NCI-H2227 treated with DMSO at 0.1 percent for 48 hours (cell line): Measurements from ENCODE around the gene BNIP3.
"Not testable (repeated sequence)": the region's sequence is repeated elsewhere in the genome, so short reads cannot be mapped to it uniquely, and the experiment has no call there.

Source experiments
- DNase-seq: peaks from one replicate; lab custom pipeline; 2025; lab: John Stamatoyannopoulos, UW

BNIP3 gene

GRCh38 chr10:132001238-132001972, 19.7 kb upstream of the BNIP3 start:
- DNase-seq: peak; percentile 25

GRCh38 chr10:131998845-131999681, 17.3 kb upstream of the BNIP3 start:
- no peak for DNase-seq

- DNase-seq: no peak
These were observed 16.5 kb upstream of the BNIP3 start for GRCh38 chr10:131998050-131998844.

- DNase-seq: no peak
These were observed 15.8 kb upstream of the BNIP3 start for GRCh38 chr10:131997366-131998049.

- no peak for DNase-seq
These were observed 15.0 kb upstream of the BNIP3 start for GRCh38 chr10:131996466-131997365.

GRCh38 chr10:131994435-131994834, 12.7 kb upstream of the BNIP3 start:
- no peak for DNase-seq

- no peak for DNase-seq
These were observed 11.6 kb upstream of the BNIP3 start for GRCh38 chr10:131993275-131993674.

- DNase-seq: no peak
These were observed 10.0 kb upstream of the BNIP3 start for GRCh38 chr10:131991726-131992125.

- DNase-seq: not testable (repeated sequence)
These were observed 6.1 kb upstream of the BNIP3 start for GRCh38 chr10:131987786-131988185.

- DNase-seq: not testable (repeated sequence)
These were observed 5.6 kb upstream of the BNIP3 start for GRCh38 chr10:131987301-131987700.

- DNase-seq: not testable (repeated sequence)
These were observed 5.1 kb upstream of the BNIP3 start for GRCh38 chr10:131986851-131987250.

- no peak for DNase-seq
These were observed 2.1 kb upstream of the BNIP3 start for GRCh38 chr10:131983780-131984179.

- DNase-seq: no peak
These were observed 1.1 kb upstream of the BNIP3 start for GRCh38 chr10:131982796-131983195.

- no peak for DNase-seq
These were observed 548 bp upstream of the BNIP3 start for GRCh38 chr10:131982185-131982756.

- DNase-seq: no peak
These were observed 828 bp downstream of the BNIP3 start for GRCh38 chr10:131980761-131981428.

- DNase-seq: no peak
These were observed 1.4 kb downstream of the BNIP3 start for GRCh38 chr10:131980321-131980720.

GRCh38 chr10:131979821-131980270, 1.9 kb downstream of the BNIP3 start:
- DNase-seq: peak; percentile 13

GRCh38 chr10:131979336-131979735, 2.4 kb downstream of the BNIP3 start:
- no peak for DNase-seq

GRCh38 chr10:131978851-131979250, 2.9 kb downstream of the BNIP3 start:
- DNase-seq: no peak

GRCh38 chr10:131978366-131978765, 3.4 kb downstream of the BNIP3 start:
- no peak for DNase-seq
